ENCODE measurements around the gene UTP25.

UTP25 gene

DNA sequence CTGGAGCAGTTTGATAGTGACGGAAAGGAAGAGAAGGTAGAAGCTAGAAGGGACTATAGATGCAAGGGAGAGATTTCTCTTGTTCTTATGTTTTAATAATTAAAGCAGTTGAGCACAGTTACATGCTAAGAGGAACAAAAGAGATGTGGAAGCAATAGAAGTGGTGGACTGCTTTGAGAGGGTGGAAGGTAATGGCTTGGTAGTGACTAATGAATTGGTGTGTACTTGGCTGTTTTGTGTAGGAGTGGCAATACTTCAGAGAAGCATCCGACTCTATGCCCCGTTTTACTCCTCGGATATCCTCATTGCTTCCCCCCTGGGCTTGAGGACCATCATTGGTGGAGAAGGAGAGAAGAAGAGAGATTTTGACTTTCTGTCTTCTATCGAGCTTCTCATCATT is 12.8 kb downstream of the UTP25 start:
- DNase-seq: no peak

DNA sequence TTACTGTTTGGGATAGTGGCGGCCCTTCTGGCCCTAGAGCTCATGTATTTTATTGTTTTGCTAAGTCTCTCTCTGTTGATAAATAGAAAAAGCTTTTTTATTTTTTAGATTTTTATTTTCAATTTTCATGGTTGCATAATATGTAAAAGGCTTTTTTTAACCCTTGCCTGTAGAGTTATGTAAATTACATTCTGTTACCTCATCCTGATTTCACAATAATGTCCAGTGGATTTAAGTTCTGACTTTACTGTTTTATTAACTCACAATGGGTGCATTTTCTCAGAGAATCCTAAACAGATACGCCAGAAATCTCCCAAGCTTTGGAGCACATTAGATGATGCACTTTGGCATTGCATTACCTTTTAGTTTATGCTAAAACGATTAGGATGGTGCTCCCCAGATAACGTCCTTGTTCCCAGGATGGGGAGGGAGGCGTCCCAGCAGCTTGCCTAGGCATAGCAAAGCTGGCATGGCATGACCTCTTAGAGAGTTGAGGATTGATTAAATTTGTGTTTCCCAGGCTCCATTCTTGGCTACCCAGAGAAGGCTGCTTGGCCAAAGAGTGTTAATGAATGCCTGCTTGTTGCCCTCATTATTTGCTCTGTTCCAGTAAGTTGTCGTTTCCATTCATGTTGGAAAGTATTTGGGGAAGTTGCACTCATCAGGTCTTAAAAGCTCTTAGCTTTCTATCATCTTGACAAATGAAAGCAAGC is 17.1 kb downstream of the UTP25 start:
- peak in 1 of 2 experiments; percentile 35 for DNase-seq

DNA sequence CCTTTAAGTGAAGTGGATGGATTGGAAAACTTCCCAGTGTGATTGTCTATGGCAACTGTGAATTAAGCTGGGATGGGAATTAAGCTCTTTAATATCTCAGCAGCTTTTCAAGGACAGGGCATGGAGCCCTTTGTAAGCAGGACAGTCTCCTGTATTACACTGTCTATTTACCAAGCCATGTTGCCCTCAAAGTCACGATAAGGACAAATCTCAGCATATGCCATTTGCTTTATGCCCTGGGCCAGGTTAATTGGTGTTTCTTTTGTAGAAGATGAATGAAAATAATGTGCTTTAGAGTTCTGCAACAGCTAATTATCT is 17.6 kb downstream of the UTP25 start:
- DNase-seq: no peak

DNA sequence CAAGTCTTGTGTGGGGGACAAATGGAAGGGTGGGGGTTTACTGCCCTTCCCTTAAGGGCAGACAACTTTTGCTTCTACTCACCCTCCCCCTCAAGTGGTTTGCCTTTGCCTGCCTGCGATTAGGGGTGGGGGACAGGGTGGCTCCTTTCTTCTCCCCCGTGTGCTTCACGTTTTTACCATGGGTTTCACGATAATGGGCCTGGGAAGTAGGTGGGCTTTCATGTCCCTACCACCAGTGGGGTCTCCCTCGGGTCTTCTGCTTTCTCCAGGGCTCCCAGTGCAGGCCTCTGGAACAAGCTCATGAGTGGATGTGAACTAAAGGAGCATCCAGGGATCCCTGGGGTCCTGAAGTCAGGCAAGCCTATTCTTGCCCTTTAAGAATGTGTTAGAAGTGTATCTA is 21.6 kb downstream of the UTP25 start:
- no peak for DNase-seq

GRCh38 chr1:209850342-209850979 is 22.7 kb downstream of the UTP25 start:
- peak; percentile 87 to 90 for DNase-seq

DNA sequence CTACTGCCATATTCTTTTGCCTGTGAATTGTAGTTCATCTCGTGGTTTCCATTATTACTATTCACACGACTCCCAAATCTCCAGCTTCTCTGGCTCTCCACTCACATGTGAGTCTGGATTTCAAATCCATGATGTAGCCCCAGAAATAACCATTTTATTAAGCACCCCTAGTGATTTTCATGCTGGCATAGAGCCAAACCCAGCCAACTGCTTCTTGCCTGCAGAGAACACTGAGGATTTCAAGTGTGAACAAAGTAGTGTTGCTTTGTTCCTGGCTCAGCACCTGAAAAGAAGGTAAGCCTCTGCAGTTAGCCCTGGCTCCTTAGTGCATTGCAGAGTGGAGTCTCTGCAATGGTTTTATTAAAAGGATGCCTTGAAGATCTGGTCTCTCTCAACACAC is 25.9 kb downstream of the UTP25 start:
- DNase-seq: no peak

DNA sequence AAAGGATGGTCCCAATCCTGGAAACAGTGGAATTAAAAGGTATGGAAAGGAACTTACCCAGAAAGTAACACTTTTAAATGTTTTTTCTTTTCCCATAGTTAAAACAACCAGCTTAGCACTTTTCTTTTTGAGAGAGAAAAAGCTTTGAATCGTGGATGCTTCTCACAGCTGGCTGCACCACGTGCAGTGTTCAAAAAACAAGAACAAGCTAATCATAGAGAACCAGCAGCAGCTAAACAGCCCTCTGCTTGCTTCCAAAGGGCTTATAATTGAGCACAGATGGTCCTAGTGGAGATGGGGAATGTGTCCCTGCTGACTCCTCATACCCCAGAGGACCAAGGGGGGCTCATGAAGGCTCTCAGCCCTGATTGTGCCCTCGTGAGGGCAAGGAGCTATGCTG is 26.4 kb downstream of the UTP25 start:
- DNase-seq: peak in 1 of 2 experiments; percentile 35

DNA sequence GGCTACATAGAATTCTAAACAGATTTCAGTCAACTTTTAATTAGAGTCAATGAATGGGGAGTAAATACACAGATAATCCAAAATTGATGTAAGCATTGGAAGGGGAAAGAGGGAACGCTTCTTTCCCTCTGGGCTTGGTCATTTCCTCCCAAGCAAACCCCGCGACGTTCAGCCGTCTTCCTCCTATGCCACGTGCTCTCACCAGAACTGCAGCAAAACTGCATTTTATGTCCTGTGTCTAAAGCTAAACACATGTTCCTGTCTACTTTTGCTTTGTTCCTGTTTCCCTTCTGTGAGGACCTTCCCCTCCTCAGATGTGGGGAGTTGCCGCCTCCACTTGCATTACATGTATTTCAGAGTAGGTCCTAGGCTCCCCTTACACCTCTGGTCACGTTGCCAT is 27.2 kb downstream of the UTP25 start:
- no peak for DNase-seq

DNA sequence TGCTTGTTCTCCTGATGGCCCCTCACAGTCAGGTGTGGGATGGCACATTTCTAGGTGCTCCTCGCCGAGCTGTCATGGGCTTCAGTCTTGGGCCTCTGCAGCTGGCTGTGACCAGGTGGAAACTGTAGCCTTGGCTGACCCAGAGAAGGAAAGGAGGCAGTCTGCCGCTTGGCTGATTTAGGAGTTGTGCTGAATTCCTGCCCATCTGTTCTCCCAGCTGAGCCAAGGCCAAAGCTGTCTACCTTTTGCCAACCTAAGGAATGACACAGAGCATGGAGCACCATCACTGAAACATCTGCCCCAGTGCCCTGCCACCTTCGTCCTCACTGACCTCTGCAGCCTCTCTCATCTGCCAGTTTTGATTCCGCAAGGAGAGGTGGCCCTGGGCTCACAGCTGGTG is 27.9 kb downstream of the UTP25 start:
- DNase-seq: peak in 1 of 2 experiments; percentile 70

GRCh38 chr1:209858561-209859103 is 30.9 kb downstream of the UTP25 start:
- DNase-seq: no peak

GRCh38 chr1:209860293-209860881 is 32.6 kb downstream of the UTP25 start:
- peak; percentile 79 to 96 for DNase-seq

DNA sequence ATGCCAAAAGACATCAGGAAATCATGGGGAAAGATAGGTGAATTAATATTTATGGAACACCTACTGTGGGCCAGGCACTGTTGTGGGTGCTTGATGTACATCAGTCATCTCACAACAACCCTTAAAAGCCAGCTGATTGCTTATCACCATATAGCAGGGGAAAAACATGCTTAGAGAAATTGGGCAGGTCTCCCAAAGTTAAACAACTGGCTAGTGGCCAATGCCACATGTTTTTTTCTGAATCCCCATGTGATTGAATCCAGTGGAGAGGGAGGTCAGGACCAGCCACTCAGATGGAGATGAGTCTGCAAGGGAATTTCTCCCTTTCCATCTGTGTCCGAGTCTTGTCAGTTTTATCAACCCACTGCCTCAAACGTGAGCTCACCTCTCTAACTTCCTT is 33.5 kb downstream of the UTP25 start:
- DNase-seq: peak in 1 of 2 experiments; percentile 49

- no peak for DNase-seq
Measured at GRCh38 chr1:209862391-209863356, 34.9 kb downstream of the UTP25 start.

GRCh38 chr1:209863766-209864485 is 36.2 kb downstream of the UTP25 start:
- DNase-seq: no peak

DNA sequence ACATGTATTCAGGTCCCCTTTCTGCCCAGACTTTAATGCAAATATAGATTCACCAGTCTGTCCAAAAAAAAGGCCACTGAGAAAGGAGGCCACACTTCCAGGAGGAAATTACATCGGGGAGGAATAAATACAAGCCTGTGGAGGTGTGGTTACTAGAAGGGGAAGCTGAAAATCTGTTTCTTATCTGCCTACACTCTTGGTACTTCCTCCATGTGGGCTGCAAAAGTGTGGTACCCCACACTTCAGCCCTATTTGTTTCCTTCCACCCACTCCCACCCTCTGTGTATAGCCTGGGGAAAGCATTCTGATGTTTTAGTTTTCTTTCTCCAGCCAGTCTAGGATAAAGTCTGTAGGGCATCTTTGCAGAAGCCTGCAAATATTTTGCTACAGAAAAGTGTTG is 38.4 kb downstream of the UTP25 start:
- no peak for DNase-seq

DNA sequence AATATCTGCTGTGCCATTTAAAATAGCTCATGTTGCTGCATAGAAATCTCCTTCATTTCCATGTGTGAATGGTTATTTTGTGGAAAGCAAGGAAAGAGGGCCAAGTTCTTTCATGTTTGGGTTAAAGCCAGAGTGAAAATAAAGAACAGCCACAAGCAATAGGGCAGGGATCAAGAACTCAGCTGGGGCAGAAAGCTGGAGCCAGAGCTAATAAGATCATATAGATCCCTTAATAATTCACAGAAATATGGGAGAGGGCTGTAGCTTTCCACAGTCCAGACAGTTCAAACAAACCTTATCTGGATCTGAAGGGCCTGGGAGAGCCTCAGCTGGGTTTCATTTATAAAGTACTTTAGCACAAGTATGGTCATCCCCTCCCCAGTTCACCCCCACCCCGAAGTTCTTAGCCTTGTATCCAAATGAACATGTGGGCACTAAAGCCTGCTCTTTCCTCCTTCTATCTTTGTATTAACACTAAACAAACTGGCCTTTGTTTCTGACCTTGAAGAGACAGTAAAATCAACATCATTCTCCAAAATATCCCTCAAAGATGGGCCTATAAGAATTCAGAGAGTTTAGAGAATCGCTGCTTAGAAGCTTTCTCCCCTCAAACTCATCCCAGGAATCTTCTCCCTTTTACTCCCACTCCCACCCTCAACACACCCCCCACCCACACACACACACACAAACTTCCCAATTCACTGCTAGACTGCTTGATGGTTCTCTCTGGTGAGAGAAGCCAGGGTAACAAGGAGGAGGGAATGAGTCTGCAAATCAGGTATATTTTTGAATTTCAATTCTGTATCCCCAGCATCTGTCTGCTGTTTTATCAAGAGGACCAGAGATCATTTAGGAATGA is 41.7 kb downstream of the UTP25 start:
- DNase-seq: peak in 1 of 2 experiments; percentile 34

DNA sequence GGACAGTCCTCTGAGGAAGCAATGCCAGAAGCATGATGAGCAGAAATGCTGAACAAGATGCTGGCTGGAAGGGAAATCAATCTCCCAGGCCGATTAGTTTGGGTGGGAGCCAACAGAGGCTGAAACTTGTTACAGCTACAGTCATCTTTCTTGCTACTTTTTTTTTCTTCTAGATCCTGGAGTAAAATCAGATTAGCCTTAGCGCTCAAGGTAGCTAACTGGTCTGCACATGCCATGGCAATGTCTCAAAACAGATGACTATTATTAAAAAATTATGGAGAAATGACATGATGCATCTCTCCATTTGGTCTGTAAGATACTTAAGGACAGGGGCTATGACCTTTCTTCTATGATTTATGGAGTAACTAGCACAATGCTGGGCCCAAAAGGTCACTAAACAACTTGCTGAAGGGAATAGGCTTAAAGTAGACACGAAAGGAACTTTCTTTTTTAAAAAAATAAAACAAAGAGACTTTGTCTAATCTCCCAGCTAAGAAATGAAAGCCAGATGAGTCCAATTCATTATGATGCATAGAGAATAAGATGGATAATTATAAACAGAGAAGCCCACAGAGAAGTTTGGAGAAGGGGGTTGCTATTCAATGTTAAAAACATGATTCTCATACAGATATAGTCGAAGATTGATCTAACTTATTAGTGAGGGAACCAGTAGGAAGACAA is 42.5 kb downstream of the UTP25 start:
- peak in 1 of 2 experiments; percentile 65 for DNase-seq

DNA sequence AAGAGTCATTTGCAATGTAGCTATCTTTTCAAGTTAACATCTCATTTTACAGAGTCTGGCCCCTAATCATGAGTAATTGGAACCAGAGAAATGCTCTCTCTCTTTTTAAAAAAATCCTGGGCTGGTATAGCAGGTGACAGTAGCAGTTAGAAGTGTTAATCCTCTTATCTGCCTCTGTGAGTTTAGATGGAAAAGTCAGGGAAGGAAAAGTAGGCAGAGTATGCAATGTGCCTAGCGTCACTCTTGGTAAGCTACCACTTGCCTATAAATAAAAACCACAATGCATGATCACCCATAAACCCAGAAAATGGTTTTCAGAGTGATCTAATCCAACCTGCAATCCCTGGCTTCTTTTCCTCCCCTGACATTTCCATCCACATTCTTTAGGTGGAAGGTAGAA is 43.2 kb downstream of the UTP25 start:
- no peak for DNase-seq

DNA sequence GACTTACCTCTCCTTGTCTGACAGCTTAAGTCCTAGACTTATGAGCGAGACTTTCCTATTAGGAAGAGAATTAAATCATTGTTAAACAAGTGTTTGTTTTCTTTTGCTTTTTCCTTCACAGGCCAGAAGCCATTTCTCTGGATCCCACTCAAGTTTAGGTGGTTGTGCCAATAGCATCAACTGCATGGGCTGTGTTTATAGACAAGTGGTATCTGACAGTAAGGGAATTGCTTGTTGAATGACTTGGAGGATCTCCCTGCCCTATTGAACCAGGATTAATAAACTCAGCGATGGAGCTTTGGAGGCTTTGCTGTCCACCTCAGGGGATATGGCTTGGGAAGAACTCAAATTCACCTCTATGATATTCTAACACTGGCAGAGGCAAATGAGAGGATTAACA is 43.7 kb downstream of the UTP25 start:
- DNase-seq: no peak

- no peak for DNase-seq
Measured at GRCh38 chr1:209873067-209873799, 45.5 kb downstream of the UTP25 start.
